Thoracic aorta (tissue), 2 donors: ENCODE results near the gene TACC3. TPM values are rescaled to one million over a fixed set of nuclear protein-coding genes. Genes with fewer than 3 reads are reported as not detected.

Source experiments
- ATAC-seq: fragments of 150-250 bp; one replicate; pipeline ENCODE4 v1.8.0; 2017; ENCODE audit warnings: low read depth; ENCODE audit not compliant: insufficient number of reproducible peaks, low FRiP score
- DNase-seq: peaks from one replicate; pipeline ENCODE4 v3.0.0-alpha.2; 2020; ENCODE audit warnings: low spot score
- H3K27ac ChIP-seq, 2 donors: fragments of 200-600 bp; sonication (generic); 1 replicate in 1 of 2; 2 replicates in 1 of 2; pipeline ENCODE4 v1.5.1; 2016; ENCODE audit warnings: mild to moderate bottlenecking in 2 of 2, moderate library complexity in 2 of 2
- H3K27me3 ChIP-seq: fragments of 200-600 bp; sonication (generic); replicated peaks from 2 replicates; pipeline ENCODE4 v1.6.0; 2016; ENCODE audit warnings: mild to moderate bottlenecking; ENCODE audit not compliant: insufficient read depth
- H3K36me3 ChIP-seq: fragments of 200-600 bp; sonication (generic); one replicate; pipeline ENCODE4 v1.5.1; 2016
- H3K4me1 ChIP-seq, 2 donors: fragments of 200-600 bp; sonication (generic); 1 replicate in 1 of 2; 2 replicates in 1 of 2; pipeline versions ENCODE4 v1.5.1 to v1.6.0; 2016; ENCODE audit warnings: low read depth in 2 of 2, mild to moderate bottlenecking in 1 of 2; ENCODE audit not compliant: control insufficient read depth in 1 of 2
- H3K4me3 ChIP-seq: fragments of 200-600 bp; sonication (generic); 2 replicates; pipeline ENCODE4 v1.5.1; 2016; ENCODE audit warnings: mild to moderate bottlenecking
- H3K9me3 ChIP-seq: fragments of 200-600 bp; sonication (generic); 2 replicates; pipeline ENCODE4 v1.5.1; 2016
- CTCF ChIP-seq: fragments of 200-600 bp; sonication (generic); IDR thresholded peaks from one replicate; pipeline ENCODE4 v1.5.1; 2019; ENCODE audit warnings: antibody characterized with exemption
- total RNA-seq, 2 donors: library from RNA; depleted of rRNA; stranded (reverse); fragments of >200 nt; gene quantifications; one replicate each; pipeline versions ENCODE4 v1.1.0 to v1.2.3, GENCODE V29; 2016

The TACC3 gene
- total RNA-seq, 2 donors from 2014 or later, result 6.2 to 24.5 TPM

- DNase-seq (no peak), ATAC-seq (no peak)
Observed at GRCh38 chr4:1772853-1773538, 51.7 kb downstream of the TACC3 start.

DNA sequence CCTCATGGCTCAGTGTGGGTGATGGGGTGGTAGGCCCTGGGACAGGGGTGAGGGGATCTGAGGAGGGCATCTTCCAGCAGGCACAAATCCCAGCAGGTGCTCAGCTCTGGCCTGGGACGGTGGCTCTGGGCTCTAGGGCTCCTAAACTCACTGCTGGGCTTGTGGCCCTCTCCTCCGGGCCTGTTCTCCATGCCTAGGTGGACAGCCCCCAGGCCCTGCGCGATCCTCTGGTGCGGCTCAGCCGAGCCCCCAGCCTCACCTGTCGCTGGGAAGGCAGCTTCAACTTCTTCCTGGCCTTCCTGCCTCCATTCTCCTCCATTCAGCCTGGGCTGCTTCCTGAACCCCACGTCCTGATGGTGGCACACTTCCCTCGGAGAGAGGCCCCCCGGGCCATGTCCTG is 52.4 kb downstream of the TACC3 start:
- ATAC-seq, result no peak
- H3K27ac ChIP-seq, result no peak overlapping the region
- no peaks in the 10 kb centered on the region for H3K27me3 ChIP-seq

More at GRCh38 chr4:1772853-1773538, 51.7 kb downstream of the TACC3 start:
- Histone ChIP-seq H3K4me3 (no peak overlapping the region), H3K27me3 (no peaks in the 10 kb centered on the region), H3K27ac (no peak overlapping the region), H3K36me3 (no peaks in the 10 kb centered on the region), H3K9me3 (no peaks in the 10 kb centered on the region), H3K4me1 (no peaks in the 10 kb centered on the region)
- no peak for TF ChIP-seq CTCF

DNA sequence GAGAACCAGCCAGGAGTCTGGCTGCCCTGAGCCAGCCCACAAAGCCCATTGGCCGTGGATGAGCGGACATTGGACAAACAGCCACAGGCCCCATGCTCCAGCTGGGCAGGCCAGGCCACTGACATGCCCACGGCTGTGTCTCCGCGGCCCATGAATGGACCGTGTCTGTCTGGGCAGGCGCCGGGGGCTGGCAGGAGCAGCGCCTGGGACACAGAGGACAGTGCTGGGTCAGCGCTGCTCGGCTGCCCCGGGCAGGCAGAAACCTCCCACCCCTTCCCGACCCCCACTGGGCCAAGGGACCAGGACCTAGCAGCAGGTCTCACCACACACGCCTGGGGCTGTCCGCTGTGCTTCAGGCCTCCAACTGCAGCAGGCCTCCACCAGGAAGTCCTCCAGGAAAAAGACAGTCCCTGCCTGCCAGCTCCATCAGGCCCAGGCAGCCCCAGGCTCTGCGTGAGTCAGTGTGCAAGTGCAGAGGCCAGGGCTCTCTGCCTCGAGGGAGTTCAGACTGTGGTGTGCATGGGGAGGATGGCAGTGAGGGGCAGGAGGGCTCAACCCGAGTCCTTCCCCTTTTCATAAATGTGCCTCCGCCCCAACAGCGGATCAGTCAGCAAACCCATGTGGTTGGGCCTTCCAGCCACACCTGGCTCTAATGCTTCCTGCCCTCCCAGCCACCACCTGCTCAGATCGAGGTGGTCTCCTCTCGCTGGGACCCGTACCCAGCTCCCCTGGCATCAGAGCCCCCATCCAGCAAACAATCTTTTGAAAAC is 54.6 kb downstream of the TACC3 start:
- Histone ChIP-seq H3K9me3 (no peaks in the 10 kb centered on the region), H3K4me3 (no peak overlapping the region), H3K36me3 (no peaks in the 10 kb centered on the region), H3K4me1 (no peaks in the 10 kb centered on the region), H3K27me3 (no peaks in the 10 kb centered on the region), H3K27ac (no peak overlapping the region)
- no peak for TF ChIP-seq CTCF
- DNase-seq (no peak), ATAC-seq (no peak)

More for the DNA sequence above, 52.4 kb downstream of the TACC3 start:
- Histone ChIP-seq H3K9me3 (no peaks in the 10 kb centered on the region), H3K4me3 (no peak overlapping the region), H3K36me3 (no peaks in the 10 kb centered on the region), H3K4me1 (no peaks in the 10 kb centered on the region)
- no peak for TF ChIP-seq CTCF
- no peak for DNase-seq

- no peaks in the 10 kb centered on the region for H3K4me1 ChIP-seq
- no peak for ATAC-seq
Observed at GRCh38 chr4:1776521-1777161, 55.3 kb downstream of the TACC3 start.

More at GRCh38 chr4:1776521-1777161, 55.3 kb downstream of the TACC3 start:
- TF ChIP-seq CTCF, result no peak
- Histone ChIP-seq H3K27ac (no peak overlapping the region), H3K4me3 (no peak overlapping the region), H3K27me3 (no peaks in the 10 kb centered on the region), H3K9me3 (no peaks in the 10 kb centered on the region), H3K36me3 (no peaks in the 10 kb centered on the region)
- DNase-seq, result no peak
